Measurements from ENCODE around the gene ZBTB11. TPM values are rescaled to one million over a fixed set of nuclear protein-coding genes. Genes with fewer than 3 reads are reported as not detected.
"Not testable (repeated sequence)": the region's sequence is repeated elsewhere in the genome, so short reads cannot be mapped to it uniquely, and the experiment has no call there.

Gene ZBTB11
- total RNA-seq, 1 donor from 2014 or later: 22.8 TPM

DNA sequence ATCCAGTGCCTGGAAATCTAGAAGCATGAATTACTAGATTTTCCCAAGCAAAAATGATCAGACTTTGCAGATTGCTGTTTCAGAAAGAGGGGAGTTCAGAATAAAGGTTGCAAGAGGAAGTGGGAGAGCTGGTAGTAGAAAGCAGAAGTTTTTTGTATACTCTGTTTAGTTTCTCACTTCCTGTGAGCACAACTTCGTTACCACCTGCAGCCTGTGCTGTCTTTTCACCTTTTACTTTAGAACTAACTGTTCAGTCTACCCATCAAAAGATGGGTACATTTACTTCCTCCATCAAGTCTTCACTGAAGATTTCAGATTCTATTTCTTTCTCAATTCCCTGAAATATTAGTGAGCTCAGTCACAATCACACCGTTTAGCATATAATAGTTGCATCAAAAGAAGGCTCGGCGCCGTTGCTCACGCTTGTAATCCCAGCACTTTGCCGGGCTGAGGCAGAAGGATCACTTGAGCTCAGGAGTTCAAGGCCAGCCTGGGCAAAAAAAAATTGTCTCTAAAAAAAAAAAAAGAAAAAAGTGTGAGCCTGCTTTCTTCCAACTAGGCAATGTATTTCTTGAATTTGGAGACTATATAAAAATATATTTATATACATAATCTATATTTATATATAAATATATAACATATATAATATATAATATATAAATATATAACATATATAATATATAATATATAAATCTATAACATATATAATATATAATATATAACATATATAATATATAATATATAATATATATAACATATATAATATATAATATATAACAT, 45.7 kb upstream of the ZBTB11 start:
- Histone ChIP-seq H3K27ac (no peak overlapping the region), H3K9me3 (no peaks in the 10 kb centered on the region), H3K36me3 (no peaks in the 10 kb centered on the region), H3K27me3 (no peaks in the 10 kb centered on the region), H3K4me3 (no peak overlapping the region), H3K4me1 (peaks cover 9% of the 10 kb centered on the region)
- intact Hi-C loops (cut with DNase I): no loop called here
- DNase-seq: no peak
- TF ChIP-seq CTCF (IDR thresholded peaks at IDR 0.05): no peak
- ATAC-seq: no peak

DNA sequence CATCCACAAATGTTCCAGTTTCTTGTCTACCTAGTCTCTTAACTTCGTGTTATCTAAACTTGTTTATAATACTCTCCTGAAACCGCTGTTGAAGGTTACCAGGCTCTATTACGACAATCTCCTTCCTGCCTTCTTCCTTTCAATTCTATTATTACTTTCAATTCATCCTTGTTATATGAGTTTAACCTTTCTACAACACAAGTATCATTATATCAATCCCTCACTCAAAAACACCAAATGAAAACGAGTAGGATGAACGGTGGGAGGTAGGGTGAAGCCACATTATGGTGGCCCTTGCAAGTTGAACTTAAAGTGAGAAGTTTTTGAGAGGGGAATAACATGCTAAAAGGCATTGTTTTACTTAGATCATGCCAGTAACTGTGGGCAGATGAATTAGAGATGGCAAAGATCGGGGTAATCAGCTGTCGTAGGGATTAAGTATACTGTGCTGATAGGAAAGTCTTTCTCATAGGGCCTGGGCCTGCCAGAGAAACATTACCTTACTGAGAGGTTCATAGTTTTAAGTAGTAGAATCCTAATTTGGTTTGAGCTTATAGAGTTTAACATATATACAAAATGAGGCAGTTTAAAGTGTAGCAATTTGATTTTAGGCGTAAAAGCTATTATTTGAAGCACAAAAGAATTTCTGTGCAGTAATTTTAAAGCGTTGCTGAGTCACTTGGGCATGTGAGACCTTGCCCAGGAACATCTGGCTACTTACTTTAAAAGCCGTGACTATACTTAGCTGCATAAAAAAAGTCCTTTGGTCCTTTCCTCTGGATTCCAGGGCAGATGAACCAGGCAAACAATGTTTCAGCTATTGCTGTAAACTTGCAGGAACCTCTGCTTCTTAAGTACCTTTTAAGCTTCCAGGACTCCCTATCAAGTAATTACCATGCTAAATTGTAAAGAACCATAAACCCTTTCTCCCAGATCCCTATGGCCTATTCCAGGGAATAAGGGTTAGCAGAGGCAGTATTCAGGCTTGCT, 44.2 kb upstream of the ZBTB11 start:
- peaks cover 9% of the 10 kb centered on the region for H3K4me1 ChIP-seq
- intact Hi-C loops (cut with DNase I): no loop called here
- no peak for DNase-seq
- no peak overlapping the region for H3K27ac ChIP-seq
- H3K4me3 ChIP-seq: no peak overlapping the region
- ATAC-seq: no peak
- no peaks in the 10 kb centered on the region for H3K27me3 ChIP-seq
- H3K9me3 ChIP-seq: no peaks in the 10 kb centered on the region
- no peak for TF ChIP-seq CTCF (IDR thresholded peaks at IDR 0.05)
- no peaks in the 10 kb centered on the region for H3K36me3 ChIP-seq

DNA sequence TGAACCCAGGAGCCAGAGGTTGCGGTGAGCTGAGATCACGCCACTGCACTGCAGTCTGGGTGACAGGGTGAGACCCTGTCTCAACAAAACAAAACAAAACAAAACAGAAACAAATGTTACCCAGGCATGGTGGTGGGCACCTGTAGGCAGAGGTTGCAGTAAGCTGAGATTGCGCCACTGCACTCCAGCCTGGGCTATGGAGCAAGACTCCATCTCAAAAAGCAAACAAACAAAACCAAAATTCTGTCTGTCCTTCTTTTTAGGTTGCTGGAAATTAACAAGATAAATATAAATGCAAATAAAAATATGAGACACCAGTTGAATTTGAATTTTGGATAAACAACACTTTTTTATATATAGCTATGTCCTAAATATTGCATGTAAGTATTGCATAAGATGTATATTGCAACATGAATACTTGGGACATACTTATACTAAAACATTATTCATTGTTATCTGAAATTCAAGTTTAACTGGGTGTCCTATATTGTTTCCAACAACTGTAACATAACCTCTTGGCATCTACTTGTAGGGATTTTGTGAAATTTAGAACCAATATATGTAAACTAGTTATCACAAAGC, 42.8 kb upstream of the ZBTB11 start:
- no peaks in the 10 kb centered on the region for H3K36me3 ChIP-seq
- ATAC-seq (no peak), DNase-seq (no peak)
- no peak overlapping the region for H3K4me3 ChIP-seq
- no peak for TF ChIP-seq CTCF (IDR thresholded peaks at IDR 0.05)
- H3K27ac ChIP-seq: no peak overlapping the region
- H3K4me1 ChIP-seq: peaks cover 3% of the 10 kb centered on the region
- intact Hi-C loops (cut with DNase I): no loop called here
- H3K27me3 ChIP-seq: no peaks in the 10 kb centered on the region
- no peaks in the 10 kb centered on the region for H3K9me3 ChIP-seq

- intact Hi-C loops (cut with DNase I): no loop called here
- DNase-seq: no peak
- TF ChIP-seq CTCF (IDR thresholded peaks at IDR 0.05): no peak
These were observed 41.5 kb upstream of the ZBTB11 start for GRCh38 chr3:101718455-101718854.

GRCh38 chr3:101709126-101709525, 32.2 kb upstream of the ZBTB11 start:
- no peak overlapping the region for H3K27ac ChIP-seq
- no peaks in the 10 kb centered on the region for H3K9me3 ChIP-seq
- no peaks in the 10 kb centered on the region for H3K4me1 ChIP-seq
- TF ChIP-seq CTCF (IDR thresholded peaks at IDR 0.05): no peak
- H3K4me3 ChIP-seq: no peak overlapping the region
- H3K27me3 ChIP-seq: no peaks in the 10 kb centered on the region
- intact Hi-C loops (cut with DNase I): no loop called here
- H3K36me3 ChIP-seq: no peaks in the 10 kb centered on the region
- ATAC-seq (no peak), DNase-seq (no peak)

More at GRCh38 chr3:101718455-101718854, 41.5 kb upstream of the ZBTB11 start:
- Histone ChIP-seq H3K27ac (no peak overlapping the region), H3K4me1 (peaks cover 3% of the 10 kb centered on the region), H3K27me3 (no peaks in the 10 kb centered on the region), H3K36me3 (no peaks in the 10 kb centered on the region), H3K4me3 (no peak overlapping the region), H3K9me3 (no peaks in the 10 kb centered on the region)
- ATAC-seq: no peak

- H3K36me3 ChIP-seq; H3K4me3 ChIP-seq; intact Hi-C loops (cut with DNase I); H3K9me3 ChIP-seq; ATAC-seq; H3K27me3 ChIP-seq; H3K4me1 ChIP-seq; DNase-seq: not testable (repeated sequence)
- H3K27ac ChIP-seq: peak overlapping the region; percentile 56
These were observed 27.7 kb upstream of the ZBTB11 start for GRCh38 chr3:101704639-101705038.

All from upper lobe of right lung (tissue), 1 donor.